GM23338 (cell line): ENCODE results near the gene SNTG2. TPM values are rescaled to one million over a fixed set of nuclear protein-coding genes. Genes with fewer than 3 reads are reported as not detected.

ENCODE experiments used
- ATAC-seq: fragments of 200-7000 bp; cut with Tn5 transposase; 3 replicates; pipeline ENCODE4 v1.9.1; 2020
- DNase-seq: peaks from one replicate; pipeline ENCODE4 v3.0.0-alpha.2; 2015; ENCODE audit warnings: low spot score
- H2AFZ ChIP-seq: fragments of 200-600 bp; sonication (generic); 2 replicates; pipeline ENCODE4 v1.8.0; 2016; ENCODE audit warnings: antibody characterized with exemption, mild to moderate bottlenecking, moderate library complexity
- H3F3A ChIP-seq: fragments of 200-600 bp; sonication (generic); replicated peaks from 2 replicates; pipeline ENCODE4 v1.8.0; 2017; ENCODE audit warnings: antibody characterized with exemption, mixed run types, low read depth
- H3K27ac ChIP-seq: fragments of 200-600 bp; sonication (generic); 2 replicates; pipeline ENCODE4 v1.6.1; 2016; ENCODE audit warnings: low read depth
- H3K27me3 ChIP-seq: fragments of 200-600 bp; sonication (generic); 2 replicates; pipeline ENCODE4 v1.8.0; 2016; ENCODE audit warnings: mild to moderate bottlenecking, mixed run types, moderate library complexity; ENCODE audit not compliant: insufficient read depth
- H3K36me3 ChIP-seq: fragments of 200-600 bp; sonication (generic); 2 replicates; pipeline ENCODE4 v1.8.0; 2016; ENCODE audit warnings: mild to moderate bottlenecking; ENCODE audit not compliant: insufficient read depth
- H3K4me1 ChIP-seq: fragments of 200-600 bp; sonication (generic); 2 replicates; pipeline ENCODE4 v1.8.0; 2016; ENCODE audit warnings: mild to moderate bottlenecking, moderate library complexity; ENCODE audit not compliant: insufficient read depth
- H3K4me2 ChIP-seq: fragments of 200-600 bp; sonication (generic); 2 replicates; pipeline ENCODE4 v1.7.1; 2017; ENCODE audit warnings: mixed run types
- H3K4me3 ChIP-seq: fragments of 200-600 bp; sonication (generic); 2 replicates; pipeline ENCODE4 v1.6.1; 2016; ENCODE audit warnings: mixed run types
- H3K79me2 ChIP-seq: fragments of 200-600 bp; sonication (generic); replicated peaks from 2 replicates; pipeline ENCODE4 v1.8.0; 2017; ENCODE audit warnings: mild to moderate bottlenecking; ENCODE audit not compliant: insufficient read depth
- H3K9me2 ChIP-seq: fragments of 200-600 bp; sonication (generic); 2 replicates; pipeline ENCODE4 v1.8.0; 2017; ENCODE audit not compliant: insufficient read depth
- H4K20me1 ChIP-seq: fragments of 200-600 bp; sonication (generic); replicated peaks from 2 replicates; pipeline ENCODE4 v1.8.0; 2017; ENCODE audit warnings: mild to moderate bottlenecking; ENCODE audit not compliant: insufficient read depth
- H3K27ac Mint-ChIP-seq: 2 replicates; pipeline ENCODE4 v1.8.0; 2020; ENCODE audit warnings: inconsistent platforms, mild to moderate bottlenecking, moderate library complexity, mixed read lengths
- H3K27me3 Mint-ChIP-seq: 3 replicates; pipeline ENCODE4 v1.8.0; 2022; ENCODE audit warnings: low read depth, mild to moderate bottlenecking, moderate library complexity, mixed read lengths, inconsistent platforms; ENCODE audit not compliant: insufficient read depth, poor library complexity
- H3K36me3 Mint-ChIP-seq: 3 replicates; pipeline ENCODE4 v1.8.0; 2021; ENCODE audit warnings: low read depth, mild to moderate bottlenecking, inconsistent platforms, moderate library complexity, mixed read lengths
- H3K4me1 Mint-ChIP-seq: 3 replicates; pipeline ENCODE4 v1.8.0; 2020; ENCODE audit warnings: mild to moderate bottlenecking, inconsistent platforms, mixed read lengths
- H3K4me3 Mint-ChIP-seq: 3 replicates; pipeline ENCODE4 v1.8.0; 2021; ENCODE audit warnings: moderate library complexity, mild to moderate bottlenecking, inconsistent platforms, mixed read lengths
- H3K9me3 Mint-ChIP-seq: 3 replicates; pipeline ENCODE4 v1.8.0; 2020; ENCODE audit warnings: moderate library complexity, mild to moderate bottlenecking, inconsistent platforms, mixed read lengths
- CREB1 ChIP-seq: fragments of 250-450 bp; sonication (Bioruptor Pico); IDR thresholded peaks from 2 replicates; pipeline ENCODE4 v1.5.0; 2020; ENCODE audit warnings: low read depth, mild to moderate bottlenecking, moderate library complexity
- CTCF ChIP-seq, 2 experiments: fragments of 200-600 bp in 1 of 2; sonication (generic) in 1 of 2; conservative IDR thresholded peaks; 2 replicates each; pipeline versions ENCODE4 v1.5.1 to v1.6.1; 2016 to 2017; ENCODE audit warnings: antibody characterized with exemption in 2 of 2, low read depth in 2 of 2, mild to moderate bottlenecking in 2 of 2, moderate library complexity in 1 of 2
- ETS1 ChIP-seq: IDR thresholded peaks from 2 replicates; pipeline ENCODE4 v1.6.1; 2016; ENCODE audit warnings: antibody characterized with exemption
- EZH2phosphoT487 ChIP-seq: fragments of 200-600 bp; sonication (generic); IDR thresholded peaks from one replicate; pipeline ENCODE4 v1.8.1; 2018; ENCODE audit warnings: antibody characterized with exemption; ENCODE audit not compliant: unreplicated experiment
- JUNB ChIP-seq: IDR thresholded peaks from one replicate; pipeline ENCODE4 v1.6.1; 2016; ENCODE audit warnings: antibody characterized with exemption; ENCODE audit not compliant: unreplicated experiment
- NANOG ChIP-seq: IDR thresholded peaks from 2 replicates; pipeline ENCODE4 v1.6.1; 2016; ENCODE audit warnings: antibody characterized with exemption, borderline replicate concordance
- POLR2AphosphoS5 ChIP-seq: IDR thresholded peaks from 2 replicates; pipeline ENCODE4 v1.6.1; 2016; ENCODE audit warnings: antibody characterized with exemption, low read depth
- REST ChIP-seq: IDR thresholded peaks from one replicate; pipeline ENCODE4 v1.6.1; 2018; ENCODE audit warnings: antibody characterized with exemption; ENCODE audit not compliant: unreplicated experiment
- STAT1 ChIP-seq: IDR thresholded peaks from one replicate; pipeline ENCODE4 v1.6.1; 2016; ENCODE audit warnings: antibody characterized with exemption; ENCODE audit not compliant: unreplicated experiment
- ZNF331 ChIP-seq: fragments of 250-450 bp; sonication (Bioruptor Pico); IDR thresholded peaks from 2 replicates; pipeline ENCODE4 v1.5.0; 2020; ENCODE audit warnings: low read depth, mild to moderate bottlenecking, moderate library complexity
- ZNF462 ChIP-seq: fragments of 250-450 bp; sonication (Bioruptor Pico); IDR thresholded peaks from 2 replicates; pipeline ENCODE4 v1.5.0; 2020; ENCODE audit warnings: mild to moderate bottlenecking, moderate library complexity
- polyA plus RNA-seq: library from polyadenylated mRNA; unstranded; fragments of >200 nt; fragmentation: Nextera tagmentation; extraction: Ambion mirVana; gene quantifications from 2 replicates; pipeline ENCODE4 v1.2.1, GENCODE V29; 2016
- total RNA-seq: library from RNA; depleted of rRNA; stranded (reverse); fragments of >200 nt; shearing (Covaris generic); gene quantifications from 2 replicates; pipeline ENCODE4 v1.2.3, GENCODE V29; 2014

Gene SNTG2
- total and polyA plus RNA-seq, 2 experiments from 2014 or later, result 27.5 to 60.4 TPM

GRCh38 chr2:1268034-1268433 is 317.4 kb downstream of the SNTG2 start (continued):
- TF ChIP-seq ZNF462, result no peak
- TF ChIP-seq NANOG, result no peak

GRCh38 chr2:1269812-1270211 is 319.2 kb downstream of the SNTG2 start:
- Mint-ChIP-seq H3K27me3 (peaks cover 1% of the 10 kb centered on the region), H3K27ac (no peak overlapping the region)
- ATAC-seq, result no peak
- TF ChIP-seq CTCF (conservative IDR thresholded peaks at IDR 0.05; ENCODE audit: low read depth in 2 of 2) (no peak), JUNB (no peak), CREB1 (CRISPR knock-in tag) (no peak), POLR2AphosphoS5 (no peak), NANOG (no peak), STAT1 (no peak), REST (no peak), EZH2phosphoT487 (no peak), ZNF331 (CRISPR knock-in tag) (no peak), ETS1 (no peak)

More at GRCh38 chr2:1269812-1270211, 319.2 kb downstream of the SNTG2 start:
- H3K4me2 ChIP-seq, result no peak overlapping the region
- no peaks in the 10 kb centered on the region for H3F3A ChIP-seq
- DNase-seq, result no peak
- H3K36me3 Mint-ChIP-seq, result peaks cover 14% of the 10 kb centered on the region
- H3K79me2 ChIP-seq, result no peaks in the 10 kb centered on the region
- no peaks in the 10 kb centered on the region for H4K20me1 ChIP-seq
- no peaks in the 10 kb centered on the region for H3K4me1 Mint-ChIP-seq
- H3K4me3 ChIP-seq, result no peak overlapping the region
- H3K27me3 ChIP-seq, result no peaks in the 10 kb centered on the region
- H2AFZ ChIP-seq, result no peak overlapping the region
- no peaks in the 10 kb centered on the region for H3K4me1 ChIP-seq
- no peaks in the 10 kb centered on the region for H3K9me2 ChIP-seq
- H3K4me3 Mint-ChIP-seq, result no peak overlapping the region
- no peaks in the 10 kb centered on the region for H3K36me3 ChIP-seq
- H3K27ac ChIP-seq, result no peak overlapping the region
- H3K9me3 Mint-ChIP-seq, result peaks cover 8% of the 10 kb centered on the region; the same call in 2 of the 3 replicates
